Mucosa of gallbladder (tissue), 1 donor: ENCODE measurements around the gene SRRM4. TPM values are rescaled to one million over a fixed set of nuclear protein-coding genes. Genes with fewer than 3 reads are reported as not detected.

ENCODE experiments used
- DNase-seq: peaks from one replicate; pipeline ENCODE4 v3.0.0-alpha.2; 2020; ENCODE audit warnings: low spot score
- total RNA-seq: library from RNA; stranded (reverse); gene quantifications from one replicate; pipeline ENCODE4 v1.2.1, GENCODE V29; 2021
- donor health status: DM: no; HTN: no; CAD: no.

The SRRM4 gene
- total RNA-seq, 1 donor from 2014 or later = 0.03 TPM

DNA sequence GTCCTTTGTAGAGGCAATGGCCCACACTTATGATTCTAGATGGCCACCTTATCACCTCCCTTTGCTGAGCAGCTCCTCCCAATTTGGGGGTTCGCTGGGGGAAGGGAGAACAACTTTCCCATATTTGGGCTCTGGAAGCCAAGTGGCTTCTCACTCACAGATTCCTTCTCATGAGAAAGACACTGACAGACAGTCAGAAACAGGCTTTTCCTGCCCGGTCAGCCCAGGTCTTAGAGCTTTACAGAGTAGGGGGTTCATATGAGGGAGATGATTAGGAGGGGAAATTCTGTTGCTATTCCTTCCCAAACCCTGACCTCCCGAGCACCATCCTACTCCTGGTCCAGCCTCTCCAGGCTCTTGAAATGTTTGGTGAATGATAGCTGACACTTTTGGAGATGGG, 137.3 kb downstream of the SRRM4 start:
- DNase-seq = no peak

DNA sequence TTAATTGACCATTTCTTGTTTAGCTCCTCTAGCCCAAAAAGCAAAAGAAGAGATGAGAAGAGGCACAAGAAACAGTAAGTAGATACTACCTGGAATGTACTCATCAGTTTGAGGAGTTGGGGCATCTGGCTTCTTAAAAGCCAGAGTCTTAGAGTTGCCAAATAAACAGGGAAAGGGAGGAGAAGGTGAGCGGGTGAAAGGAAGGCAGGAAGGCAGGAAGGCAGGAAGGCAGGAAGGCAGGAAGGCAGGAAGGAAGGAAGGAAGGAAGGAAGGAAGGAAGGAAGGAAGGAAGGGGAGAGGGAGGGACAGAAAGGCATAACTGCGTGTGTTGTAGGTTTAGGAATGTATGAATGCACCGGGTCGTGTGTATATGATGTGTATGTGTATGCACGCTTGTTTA, 140.7 kb downstream of the SRRM4 start:
- DNase-seq = no peak

DNA sequence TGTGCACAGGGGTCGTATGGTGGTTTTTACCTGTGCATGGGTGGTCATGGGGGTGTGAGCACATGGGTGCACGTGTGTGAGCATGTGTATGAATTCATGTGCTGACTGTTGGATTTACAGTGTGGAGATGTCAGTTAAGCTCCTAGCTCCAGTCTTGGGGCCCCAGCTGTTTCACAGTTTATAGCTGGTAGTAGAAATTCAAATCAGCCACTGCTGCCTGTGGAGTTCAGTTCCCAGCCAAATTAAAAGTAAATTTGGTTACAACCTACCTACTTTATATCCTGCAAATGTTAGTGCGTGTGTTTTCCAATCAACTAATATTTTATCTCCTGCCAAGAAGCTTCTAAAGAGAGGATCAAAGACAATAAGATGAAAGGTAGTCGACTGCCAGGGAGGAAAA, 141.4 kb downstream of the SRRM4 start:
- DNase-seq = no peak

DNA sequence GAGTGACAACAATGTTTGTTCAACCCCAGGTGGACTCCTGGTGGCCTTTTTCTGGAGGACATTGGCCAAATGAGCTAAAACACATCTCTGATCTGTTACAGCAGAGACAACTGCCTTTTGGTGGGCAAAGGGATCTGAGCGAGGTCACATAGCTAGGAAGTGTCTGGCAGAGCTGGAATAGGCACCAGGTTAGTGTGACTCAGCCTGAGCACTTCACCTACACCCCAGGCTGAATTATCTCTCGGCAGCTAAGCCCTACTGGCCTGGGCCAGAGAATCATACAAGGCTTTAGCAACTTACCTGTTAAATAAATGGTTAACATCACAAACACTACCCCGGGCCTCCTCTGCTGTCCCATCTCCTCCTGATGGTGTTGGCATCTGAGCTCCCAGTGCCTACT, 147.2 kb downstream of the SRRM4 start:
- DNase-seq = no peak

DNA sequence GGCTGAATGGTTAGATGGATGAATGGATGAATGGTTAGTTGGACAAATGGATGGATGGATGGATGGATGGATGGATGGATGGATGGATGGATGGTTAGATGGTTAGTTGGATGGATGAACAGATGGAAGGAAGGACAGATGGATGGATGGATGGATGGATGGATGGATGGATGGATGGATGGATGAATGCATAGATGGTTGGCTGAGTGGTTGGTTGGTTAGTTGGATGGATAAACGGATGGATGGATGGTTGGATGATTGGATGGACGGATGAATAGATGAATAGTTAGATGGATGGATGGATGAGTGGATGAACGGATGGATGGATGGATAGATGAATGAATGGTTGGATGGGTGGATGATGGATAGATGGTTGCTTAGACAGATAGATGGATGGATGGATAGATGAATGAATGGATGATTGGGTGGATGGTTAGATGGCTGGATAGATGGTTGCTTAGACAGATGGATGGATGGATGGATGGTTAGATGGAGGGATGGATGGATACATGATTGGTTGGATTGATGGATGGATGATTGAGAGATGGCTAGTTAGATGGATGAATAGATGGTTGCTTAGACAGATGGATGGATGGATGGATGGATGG, 148.6 kb downstream of the SRRM4 start:
- no peak for DNase-seq

DNA sequence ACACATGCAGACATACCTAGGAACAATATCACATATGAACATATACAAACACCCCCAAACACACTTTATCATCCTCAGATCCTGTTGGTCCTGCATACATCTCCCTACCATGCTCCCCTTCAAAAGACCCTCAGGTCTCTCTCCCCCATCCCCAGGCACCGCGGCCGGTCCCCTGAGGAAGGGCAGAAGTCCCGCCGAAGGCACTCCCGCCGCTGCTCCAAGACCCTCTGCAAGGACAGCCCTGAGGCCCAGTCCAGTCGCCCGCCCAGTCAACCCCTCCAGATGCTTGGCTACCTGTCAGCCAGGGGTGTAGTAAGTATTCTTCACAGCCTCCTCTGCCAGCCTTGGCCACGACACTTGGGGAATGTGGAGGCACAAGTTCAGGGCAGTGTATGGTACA, 149.2 kb downstream of the SRRM4 start:
- no peak for DNase-seq

DNA sequence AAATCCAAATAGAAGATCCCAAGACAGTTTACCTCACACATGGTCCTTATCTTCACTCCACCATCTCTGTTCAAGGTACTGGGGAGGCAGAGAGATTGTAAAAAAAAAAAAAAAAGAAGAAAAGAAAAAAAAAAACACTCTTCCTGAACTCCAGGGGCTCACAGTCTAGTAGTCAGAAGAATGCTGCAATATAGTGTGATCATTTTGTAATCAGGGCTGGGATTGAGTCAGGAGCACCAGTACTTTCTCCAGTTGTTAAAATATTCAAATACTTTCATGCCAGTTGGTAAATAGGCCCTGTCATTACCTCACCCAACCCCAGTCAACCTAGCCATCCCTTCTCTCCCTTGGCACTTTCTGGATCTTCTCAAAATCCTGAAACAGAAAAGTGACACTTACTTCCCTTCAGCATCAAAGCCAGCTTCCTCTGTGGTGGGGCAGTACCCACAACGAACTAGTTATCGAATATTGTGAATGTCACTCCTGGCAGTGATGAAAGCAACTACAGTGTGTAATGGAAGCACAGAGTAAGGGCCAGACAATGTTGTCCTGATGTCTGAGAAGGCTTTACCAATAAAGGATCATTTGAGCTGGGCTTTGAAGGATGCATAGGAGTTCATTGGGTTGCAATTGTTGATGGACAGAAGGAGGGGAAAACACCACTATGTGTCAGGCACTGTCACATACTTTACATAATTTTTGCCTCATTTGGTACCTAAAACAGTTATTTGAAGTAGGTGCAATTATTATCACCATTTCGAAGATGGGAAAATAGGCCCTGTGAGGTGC, 153.1 kb downstream of the SRRM4 start:
- DNase-seq = no peak

DNA sequence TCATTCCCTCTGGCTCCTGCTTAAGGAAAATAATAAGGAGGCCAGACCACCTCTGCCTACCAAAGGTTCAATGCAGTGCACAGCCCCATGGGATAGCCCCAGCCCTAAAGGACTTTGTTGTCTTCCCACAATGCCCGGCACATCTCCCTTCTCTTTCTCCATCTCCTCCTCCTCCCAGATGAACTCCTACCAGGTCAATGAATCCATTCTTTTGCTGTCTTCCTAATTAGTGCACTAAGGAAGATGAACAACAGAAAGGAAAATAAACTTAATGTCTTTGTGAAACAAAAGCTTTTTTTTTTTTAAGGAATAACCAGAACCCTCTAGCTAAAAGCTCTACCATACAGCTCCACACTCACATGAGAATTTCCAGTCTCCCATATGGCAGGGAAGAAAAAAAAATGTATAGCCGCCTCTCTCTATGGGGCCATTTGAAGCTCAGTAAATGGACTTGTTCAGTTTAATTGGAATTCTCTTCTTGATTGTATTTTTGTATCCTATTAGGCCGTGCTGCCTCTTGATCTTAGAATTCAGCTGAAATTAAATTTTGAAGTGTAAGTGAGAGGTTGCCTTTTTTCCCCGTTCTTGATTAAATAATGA, 155.6 kb downstream of the SRRM4 start:
- no peak for DNase-seq

DNA sequence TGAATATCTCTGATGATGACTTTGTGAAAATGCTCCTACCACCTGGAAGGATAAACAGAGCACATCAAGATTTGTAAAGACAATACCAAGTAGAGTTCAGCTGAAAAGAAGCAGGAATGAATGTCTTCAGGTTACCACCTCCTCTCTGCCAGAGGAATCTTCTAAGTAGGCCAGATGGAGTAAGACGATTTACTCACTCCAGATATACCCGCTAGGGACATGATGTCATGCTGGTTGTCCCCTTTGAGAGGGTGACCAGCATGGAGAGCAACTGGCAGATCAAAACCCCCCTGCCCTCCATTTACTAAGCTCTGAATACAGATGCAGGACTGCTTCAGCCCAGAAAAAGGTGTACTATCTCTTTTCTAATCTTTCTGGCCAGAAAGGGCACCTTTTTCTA, 158.1 kb downstream of the SRRM4 start:
- no peak for DNase-seq

DNA sequence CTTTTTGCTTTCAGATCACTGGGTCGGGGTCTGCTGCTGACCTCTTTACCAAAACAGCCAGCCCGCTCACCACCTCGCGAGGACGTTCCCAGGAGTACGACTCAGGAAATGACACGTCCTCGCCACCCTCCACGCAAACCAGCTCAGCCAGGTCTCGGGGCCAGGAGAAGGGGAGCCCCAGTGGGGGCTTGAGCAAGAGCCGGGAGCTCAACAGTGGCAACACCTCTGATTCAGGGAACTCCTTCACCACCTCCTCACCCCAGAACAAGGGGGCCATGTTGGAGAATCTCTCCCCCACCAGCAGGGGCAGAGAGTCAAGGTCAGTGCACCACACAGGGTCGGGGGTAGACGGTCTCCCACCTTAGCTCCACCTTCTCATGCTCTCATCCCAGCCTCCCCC, 164.0 kb downstream of the SRRM4 start:
- DNase-seq = no peak

DNA sequence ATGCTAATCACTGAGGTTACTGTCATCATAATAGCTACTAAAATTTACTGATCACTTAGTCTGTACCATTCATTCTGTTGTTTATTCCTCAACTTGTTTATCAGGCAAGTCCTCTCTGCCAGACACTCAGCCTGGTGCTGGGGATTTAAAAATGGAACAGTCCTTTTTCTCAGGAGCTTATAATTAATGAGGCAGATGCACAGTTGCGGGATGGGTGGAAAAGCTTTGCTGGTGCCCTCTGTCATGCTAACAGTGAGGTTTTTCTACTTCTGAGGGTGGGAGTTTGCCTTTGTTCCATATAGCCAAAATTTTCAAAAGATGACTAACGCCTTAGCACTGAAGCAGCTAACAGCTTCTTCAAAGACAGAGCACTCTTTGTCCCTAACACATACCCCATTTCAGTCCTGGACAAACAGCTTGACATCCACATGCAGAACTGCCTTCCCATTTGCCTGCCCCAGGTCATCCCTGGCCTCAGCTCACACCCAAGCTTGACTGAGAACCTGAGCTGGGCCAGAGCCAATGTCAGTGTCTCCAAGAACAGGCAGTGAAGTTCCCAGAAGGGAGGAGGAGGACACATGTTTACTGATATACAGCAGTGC, 166.6 kb downstream of the SRRM4 start:
- no peak for DNase-seq

DNA sequence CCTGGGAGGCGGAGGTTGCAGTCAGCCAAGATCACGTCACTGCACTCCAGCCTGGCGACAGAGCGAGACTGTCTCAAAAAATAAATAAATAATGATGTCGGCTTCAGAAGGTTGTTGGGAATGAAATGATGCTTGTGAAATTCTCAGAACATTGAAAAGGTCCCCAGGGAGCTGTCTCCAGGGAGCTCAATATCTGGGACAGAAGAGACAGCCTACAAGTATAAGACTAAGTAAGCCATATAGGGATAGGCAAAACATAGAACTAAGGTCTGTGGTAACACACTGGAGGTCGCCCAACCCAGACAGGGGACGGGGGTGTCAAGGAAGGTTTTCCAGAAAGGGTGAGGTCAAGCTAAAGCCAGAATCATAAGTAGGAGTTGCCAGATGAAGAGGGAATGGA, 167.9 kb downstream of the SRRM4 start:
- DNase-seq = no peak

DNA sequence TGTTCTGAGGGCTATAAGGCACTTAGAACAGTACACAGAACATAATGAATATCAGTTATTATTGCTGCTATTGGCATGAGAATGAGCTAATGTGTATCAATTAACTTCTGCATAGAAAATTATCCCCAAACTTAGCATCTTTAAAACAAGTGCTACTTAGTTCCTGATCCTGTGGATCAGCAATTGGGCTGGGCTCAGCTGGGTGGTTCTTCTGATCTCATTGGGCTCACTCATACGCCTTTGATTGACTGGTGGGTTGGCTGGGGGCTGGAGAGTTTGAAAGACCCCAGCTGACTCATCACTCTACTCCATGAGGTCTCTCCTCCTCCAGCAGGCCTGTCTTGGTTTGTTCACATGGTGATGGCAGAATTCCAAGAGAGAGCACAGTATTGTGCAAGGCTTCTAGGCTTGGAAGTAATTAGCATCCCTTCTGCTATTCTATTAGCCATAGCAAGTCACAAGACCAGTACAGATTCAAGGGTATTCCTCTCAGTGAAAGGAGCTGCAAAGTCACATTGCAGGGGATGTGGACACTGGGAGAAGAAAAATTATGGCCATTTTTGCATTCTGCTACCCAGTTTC, 170.2 kb downstream of the SRRM4 start:
- no peak for DNase-seq

DNA sequence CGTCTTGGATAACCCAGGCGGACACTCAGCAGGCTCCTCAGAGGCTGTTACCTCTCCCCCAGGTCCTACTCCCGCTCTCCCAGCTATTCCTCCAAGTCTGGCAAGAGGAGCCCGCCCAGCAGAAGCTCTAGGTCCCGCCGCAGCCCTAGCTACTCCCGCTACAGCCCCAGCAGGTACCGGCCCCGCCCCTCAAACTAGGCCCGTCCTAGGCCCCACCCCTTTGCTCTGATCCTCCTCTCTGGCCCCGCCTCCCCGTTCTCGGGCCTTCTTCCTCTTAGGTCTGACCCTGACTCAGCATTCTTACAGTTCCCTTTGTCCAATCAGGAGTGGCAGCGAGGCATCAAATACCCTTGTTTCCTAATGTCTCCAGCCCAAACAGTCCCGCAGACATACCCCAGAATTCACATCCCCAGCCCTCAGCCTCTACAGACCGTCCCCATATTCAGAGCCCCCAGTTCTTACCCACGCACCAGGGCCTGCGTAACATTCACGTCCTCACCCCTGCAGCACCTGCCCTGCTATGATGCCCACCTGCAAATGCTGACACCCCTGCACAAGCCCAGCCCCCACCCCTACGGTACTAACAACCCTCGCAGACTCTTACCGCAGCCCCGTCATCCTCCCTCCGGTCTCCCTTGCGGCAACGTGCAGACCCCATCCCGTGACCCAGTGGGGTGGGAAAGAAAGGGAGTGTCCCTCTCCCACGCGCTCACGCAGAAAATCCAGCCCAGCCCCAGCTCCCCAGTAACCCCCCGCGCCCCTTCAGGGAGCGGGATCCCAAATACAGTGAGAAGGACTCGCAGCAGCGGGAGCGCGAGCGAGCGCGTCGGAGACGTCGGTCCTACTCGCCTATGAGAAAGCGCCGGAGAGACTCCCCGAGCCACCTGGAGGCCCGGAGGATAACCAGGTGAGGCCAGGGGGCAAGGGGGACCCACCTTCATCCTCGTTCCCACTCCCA, 172.4 kb downstream of the SRRM4 start:
- DNase-seq = peak; percentile 80

DNA sequence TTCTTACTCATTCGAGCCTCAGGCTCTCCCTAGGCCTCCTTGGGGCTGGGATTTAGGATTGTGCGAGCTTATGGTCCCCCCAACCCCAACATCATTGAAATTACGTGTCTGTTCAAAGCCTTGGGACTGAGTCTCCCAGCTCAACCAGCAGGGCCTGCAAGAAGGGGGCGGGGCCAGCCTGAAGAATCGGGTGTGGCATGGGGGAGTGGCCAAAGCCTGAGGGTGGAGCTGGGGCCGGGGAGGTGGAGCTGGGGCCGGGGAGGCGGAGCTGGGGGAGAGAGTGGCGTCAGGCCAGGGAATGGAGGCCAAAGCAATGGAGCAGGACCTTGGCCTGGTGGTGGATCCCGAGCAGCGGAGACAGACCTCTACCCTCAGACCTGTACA, 173.1 kb downstream of the SRRM4 start:
- no peak for DNase-seq

DNA sequence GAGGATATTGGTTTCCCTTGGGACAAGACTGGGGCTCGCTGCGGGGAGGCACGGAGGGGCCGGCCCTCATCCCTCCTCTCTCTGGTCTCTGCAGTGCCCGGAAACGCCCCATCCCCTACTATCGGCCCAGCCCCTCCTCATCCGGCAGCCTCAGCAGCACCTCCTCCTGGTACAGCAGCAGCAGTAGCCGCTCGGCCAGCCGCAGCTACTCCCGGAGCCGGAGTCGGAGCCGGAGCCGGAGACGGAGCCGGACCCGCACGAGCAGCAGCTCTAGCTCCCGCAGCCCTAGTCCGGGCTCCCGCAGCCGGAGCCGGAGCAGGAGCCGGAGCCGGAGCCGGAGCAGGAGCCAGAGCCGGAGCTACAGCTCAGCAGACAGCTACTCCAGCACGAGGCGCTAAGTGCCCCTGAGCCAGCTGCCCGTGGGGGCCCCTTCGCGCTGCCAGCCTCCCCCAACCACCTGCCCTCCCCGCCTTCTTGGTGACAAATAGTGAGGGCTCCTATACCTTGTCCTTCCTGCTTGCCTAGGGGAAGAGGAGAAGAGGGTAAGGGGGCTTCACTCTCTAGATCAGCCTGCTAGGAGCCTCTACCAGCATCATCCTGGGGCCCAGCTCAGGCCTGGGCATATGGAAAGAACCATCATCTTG, 175.2 kb downstream of the SRRM4 start:
- no peak for DNase-seq

DNA sequence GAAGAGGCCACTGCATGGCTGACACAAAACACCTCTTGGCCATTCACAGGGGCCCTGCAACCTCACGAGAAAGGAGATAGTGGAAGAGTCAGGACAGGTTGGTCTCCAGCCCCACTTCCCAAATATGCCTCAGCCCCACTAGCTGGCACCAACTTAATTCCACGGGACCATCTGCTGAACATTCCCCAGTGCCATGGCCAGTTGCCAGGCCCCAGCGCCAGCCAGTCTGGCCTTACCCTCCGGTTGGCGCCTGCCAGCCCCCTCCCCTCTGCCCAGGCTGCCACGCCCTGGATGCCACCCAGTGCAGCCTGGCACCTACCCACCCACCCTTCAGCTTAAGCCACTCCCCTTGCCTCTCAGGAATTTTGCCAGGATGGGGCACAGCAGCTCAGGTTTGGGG, 176.2 kb downstream of the SRRM4 start:
- DNase-seq = no peak

DNA sequence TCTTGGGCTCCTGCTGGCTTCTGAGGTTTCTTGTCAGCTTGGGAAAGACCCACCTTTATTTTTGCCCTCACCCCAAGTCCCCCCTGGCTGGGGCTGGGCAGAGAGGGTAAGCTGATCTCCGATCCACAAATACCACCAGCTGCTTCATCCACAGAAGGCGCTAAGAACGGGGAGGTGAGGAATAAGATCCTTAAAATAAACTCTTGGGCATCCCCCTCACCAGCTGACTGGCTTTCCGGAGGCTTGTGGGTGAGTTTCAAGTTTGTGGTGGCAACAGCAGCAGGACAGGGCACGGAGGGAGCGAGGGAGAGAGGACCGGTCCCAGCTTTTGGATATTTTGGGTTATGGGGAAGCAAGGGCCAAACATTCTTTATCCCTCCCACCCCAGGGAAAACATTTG, 176.6 kb downstream of the SRRM4 start:
- DNase-seq = no peak

DNA sequence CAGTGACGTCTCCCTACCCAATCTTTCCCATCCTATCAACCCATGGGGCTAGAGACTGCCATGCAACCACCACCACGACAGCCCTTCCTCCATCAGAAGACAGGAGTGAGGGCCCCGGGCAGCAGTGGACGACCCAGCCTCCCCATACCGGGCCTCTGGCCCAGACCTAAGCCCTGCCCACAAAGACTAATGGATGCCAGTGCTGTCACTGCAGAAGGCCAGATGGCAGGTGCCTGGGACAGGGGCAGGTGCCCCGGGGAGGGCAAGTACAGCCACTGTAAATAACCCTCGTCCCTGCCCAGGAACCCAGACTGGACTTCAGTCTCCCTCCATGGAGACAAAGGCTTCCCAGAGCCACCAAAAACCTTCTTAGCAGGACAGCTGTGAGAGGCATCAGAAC, 177.1 kb downstream of the SRRM4 start:
- DNase-seq = no peak

DNA sequence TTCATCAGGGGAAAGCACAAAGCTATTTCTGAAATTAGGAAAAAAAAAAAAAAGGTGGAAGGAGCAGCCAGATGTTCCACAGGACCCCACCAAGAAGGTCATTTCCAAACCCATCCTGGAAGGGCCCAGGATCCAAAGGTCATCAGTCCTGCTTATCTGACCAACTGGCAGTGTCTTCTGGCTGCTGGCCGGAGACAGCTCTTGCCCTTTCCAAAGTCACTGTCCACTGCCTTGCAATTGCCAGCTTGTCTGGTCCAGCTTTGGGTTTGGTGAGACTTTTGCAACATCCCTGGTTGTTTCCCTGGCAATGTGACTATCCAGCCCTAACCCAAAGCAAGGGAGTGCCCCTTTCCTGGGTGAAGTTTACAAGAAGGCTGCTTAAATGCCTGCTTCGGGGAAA, 178.5 kb downstream of the SRRM4 start:
- no peak for DNase-seq

DNA sequence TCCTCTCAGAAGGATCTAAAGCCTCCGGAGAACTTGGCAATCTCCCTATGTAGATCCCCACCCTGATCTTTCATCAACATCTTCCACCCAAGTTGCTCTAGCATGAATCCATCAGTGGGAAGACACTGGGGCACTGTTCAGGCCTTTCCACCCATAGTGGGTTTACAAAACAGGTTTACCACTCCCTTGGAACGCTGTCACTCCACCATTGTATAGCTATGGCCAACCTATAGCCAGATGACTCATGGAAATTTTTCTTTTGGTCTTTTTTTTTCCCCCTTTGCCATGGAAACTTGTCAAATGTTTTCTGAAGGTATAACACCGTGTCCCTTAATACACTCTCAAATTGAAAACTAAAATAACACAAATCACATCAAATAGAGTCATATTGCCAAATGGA, 186.6 kb downstream of the SRRM4 start:
- DNase-seq = no peak
